Liver (tissue), 3 donors: ENCODE measurements around the gene PAOX.

ENCODE experiments used
- EGR1 ChIP-seq, 2 donors: IDR thresholded peaks; 2 replicates each; pipeline ENCODE4 v1.6.1; 2016 to 2018; ENCODE audit warnings: antibody characterized with exemption in 2 of 2, low read depth in 2 of 2
- GABPA ChIP-seq, 2 donors: IDR thresholded peaks in 1 of 2; conservative IDR thresholded peaks in 1 of 2; 2 replicates each; pipeline ENCODE4 v1.6.1; 2016; ENCODE audit warnings: antibody characterized with exemption in 2 of 2, mild to moderate bottlenecking in 1 of 2, moderate library complexity in 1 of 2
- JUND ChIP-seq, 2 donors: IDR thresholded peaks; 2 replicates each; pipeline ENCODE4 v1.6.1; 2016; ENCODE audit warnings: antibody characterized with exemption in 2 of 2
- RAD21 ChIP-seq, 2 donors: IDR thresholded peaks; 2 replicates each; pipeline ENCODE4 v1.6.1; 2016; ENCODE audit warnings: antibody characterized with exemption in 2 of 2, mild to moderate bottlenecking in 2 of 2
- RXRA ChIP-seq, 2 donors: IDR thresholded peaks; 2 replicates each; pipeline ENCODE4 v1.6.1; 2017 to 2018; ENCODE audit warnings: antibody characterized with exemption in 2 of 2, mild to moderate bottlenecking in 1 of 2
- TAF1 ChIP-seq: conservative IDR thresholded peaks from 2 replicates; pipeline ENCODE4 v1.6.1; 2016; ENCODE audit warnings: antibody characterized with exemption, mild to moderate bottlenecking
- ZBTB33 ChIP-seq: IDR thresholded peaks from 2 replicates; pipeline ENCODE4 v1.6.1; 2016; ENCODE audit warnings: antibody characterized with exemption
- TF ChIP-seq, protein P1 (sequence below): fragments of 150-350 bp; IDR thresholded peaks from 2 replicates; pipeline ENCODE4 v1.5.1; 2017; ENCODE audit warnings: improper control_type of control experiment, low read depth, low read length; ENCODE audit not compliant: missing input control
- TF ChIP-seq, protein P2 (sequence below): IDR thresholded peaks from 2 replicates; pipeline ENCODE4 v1.6.1; 2016; ENCODE audit warnings: antibody characterized with exemption
- donor health status: healthy.
- donor health status: healthy.

GRCh38 chr10:133396035-133396624, 17.1 kb downstream of the PAOX start:
- TF ChIP-seq, protein P1, sequence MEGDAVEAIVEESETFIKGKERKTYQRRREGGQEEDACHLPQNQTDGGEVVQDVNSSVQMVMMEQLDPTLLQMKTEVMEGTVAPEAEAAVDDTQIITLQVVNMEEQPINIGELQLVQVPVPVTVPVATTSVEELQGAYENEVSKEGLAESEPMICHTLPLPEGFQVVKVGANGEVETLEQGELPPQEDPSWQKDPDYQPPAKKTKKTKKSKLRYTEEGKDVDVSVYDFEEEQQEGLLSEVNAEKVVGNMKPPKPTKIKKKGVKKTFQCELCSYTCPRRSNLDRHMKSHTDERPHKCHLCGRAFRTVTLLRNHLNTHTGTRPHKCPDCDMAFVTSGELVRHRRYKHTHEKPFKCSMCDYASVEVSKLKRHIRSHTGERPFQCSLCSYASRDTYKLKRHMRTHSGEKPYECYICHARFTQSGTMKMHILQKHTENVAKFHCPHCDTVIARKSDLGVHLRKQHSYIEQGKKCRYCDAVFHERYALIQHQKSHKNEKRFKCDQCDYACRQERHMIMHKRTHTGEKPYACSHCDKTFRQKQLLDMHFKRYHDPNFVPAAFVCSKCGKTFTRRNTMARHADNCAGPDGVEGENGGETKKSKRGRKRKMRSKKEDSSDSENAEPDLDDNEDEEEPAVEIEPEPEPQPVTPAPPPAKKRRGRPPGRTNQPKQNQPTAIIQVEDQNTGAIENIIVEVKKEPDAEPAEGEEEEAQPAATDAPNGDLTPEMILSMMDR, result no peak
- TF ChIP-seq, protein P2, sequence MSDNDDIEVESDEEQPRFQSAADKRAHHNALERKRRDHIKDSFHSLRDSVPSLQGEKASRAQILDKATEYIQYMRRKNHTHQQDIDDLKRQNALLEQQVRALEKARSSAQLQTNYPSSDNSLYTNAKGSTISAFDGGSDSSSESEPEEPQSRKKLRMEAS, result no peak
- TF ChIP-seq RXRA (IDR thresholded peaks at IDR 0.05), result no peak
- no peak for TF ChIP-seq RAD21 (IDR thresholded peaks at IDR 0.05)
- no peak for TF ChIP-seq TAF1
- no peak for TF ChIP-seq GABPA (IDR thresholded peaks at IDR 0.05 in 1 of 2, conservative IDR thresholded peaks at IDR 0.05 in 1 of 2)
- TF ChIP-seq EGR1 (IDR thresholded peaks at IDR 0.05; ENCODE audit: low read depth in 2 of 2), result no peak
- no peak for TF ChIP-seq JUND (IDR thresholded peaks at IDR 0.05)
- TF ChIP-seq ZBTB33, result no peak
